Caco-2 (cell line): ENCODE measurements around the gene MUC2. TPM values are rescaled to one million over a fixed set of nuclear protein-coding genes. Genes with fewer than 3 reads are reported as not detected.

Source experiments
- BruUV-seq: library from RNA; stranded (reverse); fragments of 400-500 nt; replicated peaks from 2 replicates; lab custom pipeline; 2021; lab: Mats Ljungman, UMichigan
- CTCF ChIA-PET: fragments of 300-600 bp; sonication (Branson Sonifier 250); formaldehyde crosslinking; loops from one replicate; lab custom pipeline; 2022; ENCODE audit warnings: antibody characterized with exemption; lab: Charles Lee
- POLR2A ChIA-PET: fragments of 300-600 bp; sonication (Branson Sonifier 250); formaldehyde crosslinking; loops from one replicate; lab custom pipeline; 2022; ENCODE audit warnings: antibody characterized with exemption; lab: Charles Lee
- DNase-seq, 2 experiments: peaks; one replicate each; pipeline versions ENCODE4 v3.0.0 to v3.0.0-alpha.2; 2020 to 2022
- H3K27me3 ChIP-seq: replicated peaks from 2 replicates; pipeline ENCODE4 v1.6.0; 2011; ENCODE audit warnings: low read length; ENCODE audit not compliant: control insufficient read depth, insufficient read depth
- H3K36me3 ChIP-seq: 2 replicates; pipeline ENCODE4 v1.5.1; 2011; ENCODE audit warnings: low read length; ENCODE audit not compliant: control insufficient read depth, insufficient read depth
- H3K4me1 ChIP-seq: fragments of 250-450 bp; sonication (Bioruptor Pico); 2 replicates; pipeline ENCODE4 v1.5.1; 2020; ENCODE audit warnings: mild to moderate bottlenecking
- H3K4me3 ChIP-seq: 2 replicates; pipeline ENCODE4 v1.5.1; 2011; ENCODE audit warnings: low read depth, mild to moderate bottlenecking, control low read depth, low read length
- H3K9me3 ChIP-seq: fragments of 250-450 bp; sonication (Bioruptor Pico); 2 replicates; pipeline ENCODE4 v1.5.1; 2020; ENCODE audit warnings: mild to moderate bottlenecking, moderate library complexity
- H3K27ac Mint-ChIP-seq: one replicate; pipeline ENCODE4 v1.8.0; 2022; ENCODE audit warnings: mixed read lengths; ENCODE audit not compliant: unreplicated experiment
- H3K27me3 Mint-ChIP-seq: one replicate; pipeline ENCODE4 v1.8.0; 2022; ENCODE audit warnings: mixed read lengths; ENCODE audit not compliant: insufficient read depth, unreplicated experiment
- H3K36me3 Mint-ChIP-seq: one replicate; pipeline ENCODE4 v1.8.0; 2022; ENCODE audit warnings: mild to moderate bottlenecking, mixed read lengths; ENCODE audit not compliant: insufficient read depth, unreplicated experiment
- H3K4me1 Mint-ChIP-seq: one replicate; pipeline ENCODE4 v1.8.0; 2022; ENCODE audit warnings: low read depth, mixed read lengths; ENCODE audit not compliant: unreplicated experiment
- H3K4me3 Mint-ChIP-seq: one replicate; pipeline ENCODE4 v1.8.0; 2022; ENCODE audit warnings: mild to moderate bottlenecking, moderate library complexity, mixed read lengths; ENCODE audit not compliant: unreplicated experiment
- H3K9me3 Mint-ChIP-seq: one replicate; pipeline ENCODE4 v1.8.0; 2022; ENCODE audit warnings: mixed read lengths; ENCODE audit not compliant: unreplicated experiment
- CTCF ChIP-seq, 2 experiments: fragments of 200-600 bp in 1 of 2; IDR thresholded peaks; 1 replicate in 1 of 2; 2 replicates in 1 of 2; pipeline versions ENCODE4 v1.5.1 to v1.8.0; 2011 to 2022; ENCODE audit warnings: antibody characterized with exemption in 1 of 2, control low read depth in 1 of 2, inconsistent platforms in 1 of 2, low read depth in 1 of 2, low read length in 1 of 2, mild to moderate bottlenecking in 1 of 2, moderate library complexity in 1 of 2; ENCODE audit not compliant: insufficient read depth in 1 of 2, severe bottlenecking in 1 of 2, unreplicated experiment in 1 of 2
- intact Hi-C: fragments of 100-400 bp; cut with micrococcal nuclease; formaldehyde crosslinking; loops from one replicate; pipeline ENCODE4 v1.10.0; 2022; ENCODE audit not compliant: unreplicated experiment
- total RNA-seq: library from RNA; stranded (reverse); gene quantifications from 2 replicates; pipeline ENCODE4 v1.2.3, GENCODE V29; 2022

Gene MUC2
- total RNA-seq, 1 experiment from 2014 or later = 0.05 TPM

GRCh38 chr11:1089738-1090599 lies 15.3 kb downstream of the MUC2 start:
- H3K36me3 Mint-ChIP-seq = no peaks in the 10 kb centered on the region
- H3K4me1 Mint-ChIP-seq = no peaks in the 10 kb centered on the region
- Histone ChIP-seq H3K36me3 (no peaks in the 10 kb centered on the region), H3K9me3 (peaks cover 9% of the 10 kb centered on the region; the same call in 1 of the 2 replicates), H3K4me1 (no peaks in the 10 kb centered on the region), H3K4me3 (no peak overlapping the region), H3K27me3 (no peaks in the 10 kb centered on the region)
- DNase-seq = no peak
- ChIA-PET CTCF (no interaction called here), POLR2A (no interaction called here)
- no peaks in the 10 kb centered on the region for H3K27me3 Mint-ChIP-seq
- H3K27ac Mint-ChIP-seq = no peak overlapping the region
- intact Hi-C loops = no loop called here
- no peak overlapping the region for H3K4me3 Mint-ChIP-seq
- no TSS peak for BruUV-seq
- H3K9me3 Mint-ChIP-seq = no peaks in the 10 kb centered on the region
- no peak for TF ChIP-seq CTCF (IDR thresholded peaks at IDR 0.05; ENCODE audit: insufficient read depth in 1 of 2, low read depth in 1 of 2, low read length in 1 of 2, severe bottlenecking in 1 of 2, unreplicated experiment in 1 of 2)

- H3K4me3 Mint-ChIP-seq = no peak overlapping the region
- TF ChIP-seq CTCF (IDR thresholded peaks at IDR 0.05; ENCODE audit: insufficient read depth in 1 of 2, low read depth in 1 of 2, low read length in 1 of 2, severe bottlenecking in 1 of 2, unreplicated experiment in 1 of 2) = no peak
- H3K27ac Mint-ChIP-seq = no peak overlapping the region
- no TSS peak for BruUV-seq
- H3K4me1 Mint-ChIP-seq = no peaks in the 10 kb centered on the region
- Histone ChIP-seq H3K4me1 (no peaks in the 10 kb centered on the region), H3K36me3 (no peaks in the 10 kb centered on the region), H3K9me3 (peaks cover 9% of the 10 kb centered on the region; the same call in 1 of the 2 replicates), H3K4me3 (no peak overlapping the region), H3K27me3 (no peaks in the 10 kb centered on the region)
- H3K27me3 Mint-ChIP-seq = no peaks in the 10 kb centered on the region
- no peak for DNase-seq
- CTCF ChIA-PET = no interaction called here
- no peaks in the 10 kb centered on the region for H3K9me3 Mint-ChIP-seq
- POLR2A ChIA-PET = no interaction called here
- intact Hi-C loops = no loop called here
- no peaks in the 10 kb centered on the region for H3K36me3 Mint-ChIP-seq
Observed at GRCh38 chr11:1090600-1091331, 16.1 kb downstream of the MUC2 start.

GRCh38 chr11:1091332-1092083 lies 16.8 kb downstream of the MUC2 start:
- no peak for DNase-seq
- Mint-ChIP-seq H3K36me3 (no peaks in the 10 kb centered on the region), H3K4me1 (no peaks in the 10 kb centered on the region), H3K27me3 (no peaks in the 10 kb centered on the region), H3K9me3 (no peaks in the 10 kb centered on the region), H3K27ac (no peak overlapping the region), H3K4me3 (no peak overlapping the region)
- Histone ChIP-seq H3K27me3 (no peaks in the 10 kb centered on the region), H3K4me3 (no peak overlapping the region), H3K36me3 (no peaks in the 10 kb centered on the region), H3K9me3 (peaks cover 9% of the 10 kb centered on the region; the same call in 1 of the 2 replicates), H3K4me1 (no peaks in the 10 kb centered on the region)
- no TSS peak for BruUV-seq
- no peak for TF ChIP-seq CTCF (IDR thresholded peaks at IDR 0.05; ENCODE audit: insufficient read depth in 1 of 2, low read depth in 1 of 2, low read length in 1 of 2, severe bottlenecking in 1 of 2, unreplicated experiment in 1 of 2)
- ChIA-PET POLR2A (no interaction called here), CTCF (no interaction called here)
- intact Hi-C loops = no loop called here
